Measurements from ENCODE around the gene PTHLH. TPM values are rescaled to one million over a fixed set of nuclear protein-coding genes. Genes with fewer than 3 reads are reported as not detected.

Gene PTHLH
- total RNA-seq, 3 donors from 2014 or later (not counting 1 experiment from before 2014, with no cell fraction given): not detected

DNA sequence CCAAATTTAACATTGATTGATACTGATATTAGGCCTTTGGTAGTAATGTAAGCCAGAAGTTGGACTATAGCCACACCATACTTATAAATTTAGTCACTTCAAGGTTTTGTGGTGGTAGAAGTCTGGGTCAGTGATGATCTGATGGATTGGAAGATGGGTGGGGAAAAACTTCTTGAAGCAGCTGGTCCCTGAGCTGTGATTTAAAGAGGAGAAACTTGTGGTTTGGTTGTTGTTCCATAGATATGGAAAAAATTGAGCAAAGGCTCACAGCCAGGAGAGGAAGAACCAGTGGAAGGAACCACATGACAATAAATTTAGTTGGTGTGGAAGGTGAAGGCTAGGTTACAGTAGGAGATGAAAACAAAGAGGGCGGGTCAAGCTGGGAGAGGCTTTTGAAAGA is 26.1 kb downstream of the PTHLH start:
- intact Hi-C loops (cut with micrococcal nuclease): no loop called here
- no peak overlapping the region for H3K27ac Mint-ChIP-seq
- H3K27me3 Mint-ChIP-seq (ENCODE audit: low read depth in 2 of 2): peaks cover 0 to 3% of the 10 kb centered on the region in 2 donors
- H3K9me3 ChIP-seq (ENCODE audit: control insufficient read depth, insufficient read depth, low read length): no peaks in the 10 kb centered on the region
- H3K4me1 ChIP-seq (ENCODE audit: control insufficient read depth, insufficient read depth, low read length): no peaks in the 10 kb centered on the region
- H3K27ac ChIP-seq (ENCODE audit: low read length): no peak overlapping the region
- no peaks in the 10 kb centered on the region for H3K36me3 Mint-ChIP-seq
- TF ChIP-seq, protein P1, sequence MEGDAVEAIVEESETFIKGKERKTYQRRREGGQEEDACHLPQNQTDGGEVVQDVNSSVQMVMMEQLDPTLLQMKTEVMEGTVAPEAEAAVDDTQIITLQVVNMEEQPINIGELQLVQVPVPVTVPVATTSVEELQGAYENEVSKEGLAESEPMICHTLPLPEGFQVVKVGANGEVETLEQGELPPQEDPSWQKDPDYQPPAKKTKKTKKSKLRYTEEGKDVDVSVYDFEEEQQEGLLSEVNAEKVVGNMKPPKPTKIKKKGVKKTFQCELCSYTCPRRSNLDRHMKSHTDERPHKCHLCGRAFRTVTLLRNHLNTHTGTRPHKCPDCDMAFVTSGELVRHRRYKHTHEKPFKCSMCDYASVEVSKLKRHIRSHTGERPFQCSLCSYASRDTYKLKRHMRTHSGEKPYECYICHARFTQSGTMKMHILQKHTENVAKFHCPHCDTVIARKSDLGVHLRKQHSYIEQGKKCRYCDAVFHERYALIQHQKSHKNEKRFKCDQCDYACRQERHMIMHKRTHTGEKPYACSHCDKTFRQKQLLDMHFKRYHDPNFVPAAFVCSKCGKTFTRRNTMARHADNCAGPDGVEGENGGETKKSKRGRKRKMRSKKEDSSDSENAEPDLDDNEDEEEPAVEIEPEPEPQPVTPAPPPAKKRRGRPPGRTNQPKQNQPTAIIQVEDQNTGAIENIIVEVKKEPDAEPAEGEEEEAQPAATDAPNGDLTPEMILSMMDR (IDR thresholded peaks at IDR 0.05): no peak
- no peak overlapping the region for H3K4me3 ChIP-seq (ENCODE audit: low read length)
- H3K27me3 ChIP-seq (ENCODE audit: control insufficient read depth, insufficient read depth, low read length): no peaks in the 10 kb centered on the region
- H3K36me3 ChIP-seq (ENCODE audit: control insufficient read depth, insufficient read depth, low read length): no peaks in the 10 kb centered on the region
- H3K4me3 Mint-ChIP-seq: no peak overlapping the region
- no peaks in the 10 kb centered on the region for H3K4me1 Mint-ChIP-seq
- no peak for DNase-seq
- no peak for ATAC-seq
- 67% methylated on average over 1 of the region's 1 CpG for WGBS (ENCODE audit: insufficient coverage)
- H3K9me3 Mint-ChIP-seq: no peaks in the 10 kb centered on the region

DNA sequence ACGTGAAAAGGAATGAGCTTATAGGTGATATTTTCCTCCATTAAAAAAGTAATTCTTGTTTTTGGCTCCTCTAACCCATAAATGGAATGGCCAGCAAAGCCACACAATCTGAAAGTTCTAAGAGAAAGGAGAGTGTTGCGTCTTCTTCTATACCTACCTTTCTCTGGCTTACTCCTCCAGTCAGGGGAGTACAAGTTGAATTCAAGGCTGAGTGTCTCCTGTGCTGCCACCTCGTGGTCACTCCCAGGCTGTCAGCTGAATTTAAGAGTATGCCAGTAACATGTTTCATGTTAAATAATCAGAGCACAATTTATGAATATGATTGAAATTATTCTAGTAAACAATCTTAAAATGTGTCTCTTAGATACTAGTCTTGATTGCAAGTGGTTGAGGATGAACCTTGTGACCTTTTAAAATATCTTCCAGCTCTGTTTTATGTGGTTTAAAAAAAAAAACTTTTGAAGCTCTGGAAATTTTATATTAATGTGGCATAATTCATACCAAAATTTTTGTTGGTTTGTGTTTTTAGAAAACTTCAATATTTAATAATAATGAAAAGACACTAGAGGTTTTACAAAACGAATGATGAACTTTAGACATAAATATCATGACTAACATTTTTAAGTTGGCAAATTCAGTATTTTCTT is 31.7 kb downstream of the PTHLH start:
- H3K9me3 ChIP-seq (ENCODE audit: control insufficient read depth, insufficient read depth, low read length): no peaks in the 10 kb centered on the region
- DNase-seq: peak; percentile 16 to 79
- intact Hi-C loops (cut with micrococcal nuclease): loop anchor here (2.0 kb wide), 1 partner anchor 208 kb away; no protein-coding TSS in a partner anchor
- no peak overlapping the region for H3K4me3 Mint-ChIP-seq
- ATAC-seq: peak in 2 of 3 donors; percentile 63 to 68
- H3K4me1 Mint-ChIP-seq: no peaks in the 10 kb centered on the region
- no peaks in the 10 kb centered on the region for H3K4me1 ChIP-seq (ENCODE audit: control insufficient read depth, insufficient read depth, low read length)
- H3K9me3 Mint-ChIP-seq: no peaks in the 10 kb centered on the region
- no peaks in the 10 kb centered on the region for H3K36me3 Mint-ChIP-seq
- no peak overlapping the region for H3K4me3 ChIP-seq (ENCODE audit: low read length)
- H3K27ac Mint-ChIP-seq: no peak overlapping the region
- TF ChIP-seq, protein P1 (IDR thresholded peaks at IDR 0.05): peak; percentile 29
- H3K27me3 Mint-ChIP-seq (ENCODE audit: low read depth in 2 of 2): peaks cover 0 to 4% of the 10 kb centered on the region in 2 donors
- H3K36me3 ChIP-seq (ENCODE audit: control insufficient read depth, insufficient read depth, low read length): no peaks in the 10 kb centered on the region
- no peaks in the 10 kb centered on the region for H3K27me3 ChIP-seq (ENCODE audit: control insufficient read depth, insufficient read depth, low read length)
- no peak overlapping the region for H3K27ac ChIP-seq (ENCODE audit: low read length)
- 29% methylated on average over 2 of the region's 4 CpGs for WGBS (ENCODE audit: insufficient coverage)

GRCh38 chr12:27940245-27940644 is 32.3 kb downstream of the PTHLH start:
- ATAC-seq: no peak
- no peaks in the 10 kb centered on the region for H3K27me3 ChIP-seq (ENCODE audit: control insufficient read depth, insufficient read depth, low read length)
- Mint-ChIP-seq H3K9me3 (no peaks in the 10 kb centered on the region), H3K27me3 (ENCODE audit: low read depth in 2 of 2) (peaks cover 0 to 4% of the 10 kb centered on the region in 2 donors), H3K4me1 (no peaks in the 10 kb centered on the region), H3K27ac (no peak overlapping the region), H3K36me3 (no peaks in the 10 kb centered on the region), H3K4me3 (no peak overlapping the region)
- TF ChIP-seq, protein P1 (IDR thresholded peaks at IDR 0.05): no peak
- H3K4me3 ChIP-seq (ENCODE audit: low read length): no peak overlapping the region
- 94% methylated on average over 4 of the region's 4 CpGs for WGBS (ENCODE audit: insufficient coverage)
- intact Hi-C loops (cut with micrococcal nuclease): loop anchor here (2.0 kb wide), 1 partner anchor 207 kb away; no protein-coding TSS in a partner anchor
- H3K36me3 ChIP-seq (ENCODE audit: control insufficient read depth, insufficient read depth, low read length): no peaks in the 10 kb centered on the region
- DNase-seq: no peak
- no peak overlapping the region for H3K27ac ChIP-seq (ENCODE audit: low read length)
- H3K9me3 ChIP-seq (ENCODE audit: control insufficient read depth, insufficient read depth, low read length): no peaks in the 10 kb centered on the region
- H3K4me1 ChIP-seq (ENCODE audit: control insufficient read depth, insufficient read depth, low read length): no peaks in the 10 kb centered on the region

- Mint-ChIP-seq H3K4me1 (no peaks in the 10 kb centered on the region), H3K36me3 (no peaks in the 10 kb centered on the region), H3K27me3 (ENCODE audit: low read depth in 2 of 2) (peaks cover 0 to 4% of the 10 kb centered on the region in 2 donors), H3K4me3 (no peak overlapping the region), H3K9me3 (peaks cover 0 to 1% of the 10 kb centered on the region in 2 donors), H3K27ac (no peak overlapping the region)
- H3K36me3 ChIP-seq (ENCODE audit: control insufficient read depth, insufficient read depth, low read length): no peaks in the 10 kb centered on the region
- no CpG with 5 or more reads among the region's 2 CpGs for WGBS (ENCODE audit: insufficient coverage)
- TF ChIP-seq, protein P1 (IDR thresholded peaks at IDR 0.05): no peak
- DNase-seq (no peak), ATAC-seq (no peak)
- H3K4me3 ChIP-seq (ENCODE audit: low read length): no peak overlapping the region
- H3K27ac ChIP-seq (ENCODE audit: low read length): no peak overlapping the region
- H3K9me3 ChIP-seq (ENCODE audit: control insufficient read depth, insufficient read depth, low read length): no peaks in the 10 kb centered on the region
- H3K4me1 ChIP-seq (ENCODE audit: control insufficient read depth, insufficient read depth, low read length): no peaks in the 10 kb centered on the region
- H3K27me3 ChIP-seq (ENCODE audit: control insufficient read depth, insufficient read depth, low read length): no peaks in the 10 kb centered on the region
- intact Hi-C loops (cut with micrococcal nuclease): no loop called here
These were observed 34.8 kb downstream of the PTHLH start for GRCh38 chr12:27937768-27938167.
